Right ventricle myocardium inferior (tissue), 1 donor: ENCODE measurements around the gene RFX7. TPM values are rescaled to one million over a fixed set of nuclear protein-coding genes. Genes with fewer than 3 reads are reported as not detected.
A peak's percentile ranks its signal among the peaks of the same experiment; 100 is the strongest.
"Not testable (repeated sequence)": the region's sequence is repeated elsewhere in the genome, so short reads cannot be mapped to it uniquely, and the experiment has no call there.

Source experiments
- ATAC-seq: fragments of 200-7000 bp; cut with Tn5 transposase; one replicate; pipeline ENCODE4 v1.9.1; 2020; ENCODE audit warnings: mild to moderate bottlenecking, moderate library complexity
- DNase-seq: peaks from one replicate; pipeline ENCODE4 v3.0.0; 2021; ENCODE audit errors: missing footprints
- intact Hi-C: fragments of 100-400 bp; cut with DNase I; formaldehyde crosslinking; loops from one replicate; pipeline ENCODE4 v1.11.0; 2022
- total RNA-seq: library from RNA; stranded (reverse); fragmentation: NEBNext Ultra II Directional; extraction: Animal tissue kit (Norgen Biotek cat#: 25700); gene quantifications from one replicate; pipeline ENCODE4 v1.2.1, GENCODE V29; 2021
- donor health status: DM: no; HTN: yes; CAD: no; lungs with severe emphysema.

RFX7 gene
- total RNA-seq, 1 donor from 2014 or later = 5.8 TPM

DNA sequence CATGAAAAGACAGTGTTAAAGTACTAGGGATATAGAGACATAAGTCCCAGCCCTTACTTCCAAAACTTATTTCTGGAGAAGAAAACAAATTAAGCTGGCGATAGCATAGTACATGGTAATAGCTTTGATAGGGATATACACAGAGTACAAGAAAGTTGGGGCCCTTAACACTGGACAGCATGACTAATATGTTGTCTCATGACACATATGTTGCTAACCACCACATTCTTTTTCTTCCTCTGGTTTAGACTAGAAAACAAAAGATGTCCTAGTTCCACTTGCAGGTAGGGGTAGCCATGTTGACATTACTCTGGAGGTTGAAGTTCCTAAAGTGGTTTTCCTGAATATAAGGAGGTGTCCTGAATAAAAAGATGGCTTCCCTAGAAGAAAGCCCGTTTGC, 75.3 kb downstream of the RFX7 start:
- ATAC-seq (no peak), DNase-seq (no peak)
- intact Hi-C loops = no loop called here

DNA sequence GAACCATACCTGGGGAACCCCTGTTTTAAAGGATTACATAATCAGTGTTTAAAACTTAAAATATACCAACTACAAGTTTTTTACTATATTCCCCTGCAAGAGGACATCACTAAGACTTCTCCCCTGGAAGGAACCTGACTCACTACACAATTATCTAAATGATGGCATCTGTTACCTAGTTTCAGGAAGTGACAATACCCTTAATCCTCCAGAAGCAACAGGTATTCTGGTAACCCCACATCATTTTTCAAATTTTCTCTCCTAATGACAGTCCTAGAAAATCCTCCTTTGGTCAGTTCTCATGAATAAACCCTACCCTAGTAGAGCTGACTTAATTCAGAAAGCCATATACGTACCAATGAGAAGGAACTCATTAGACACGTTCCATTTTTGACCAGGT, 78.4 kb downstream of the RFX7 start:
- no peak for ATAC-seq
- no peak for DNase-seq
- intact Hi-C loops = no loop called here

DNA sequence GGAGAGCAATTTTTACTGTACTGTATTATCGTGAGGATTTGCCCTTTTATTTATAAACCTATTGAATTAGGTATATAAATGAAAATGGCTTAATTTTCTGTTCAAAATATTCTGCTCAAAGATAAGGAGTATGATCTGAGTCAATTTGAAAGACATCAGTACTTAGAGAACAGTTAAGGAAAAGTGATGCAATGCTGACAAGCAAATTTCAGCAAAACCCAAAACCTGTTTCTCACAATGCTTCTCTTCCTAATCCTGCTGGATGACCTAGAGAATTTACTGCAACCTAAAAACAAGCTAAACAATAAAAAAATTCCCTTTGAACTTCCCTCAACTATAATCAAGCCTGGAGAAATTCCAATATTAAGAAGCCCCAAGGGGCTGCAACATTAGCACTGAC, 82.7 kb downstream of the RFX7 start:
- intact Hi-C loops = no loop called here
- no peak for DNase-seq
- no peak for ATAC-seq

DNA sequence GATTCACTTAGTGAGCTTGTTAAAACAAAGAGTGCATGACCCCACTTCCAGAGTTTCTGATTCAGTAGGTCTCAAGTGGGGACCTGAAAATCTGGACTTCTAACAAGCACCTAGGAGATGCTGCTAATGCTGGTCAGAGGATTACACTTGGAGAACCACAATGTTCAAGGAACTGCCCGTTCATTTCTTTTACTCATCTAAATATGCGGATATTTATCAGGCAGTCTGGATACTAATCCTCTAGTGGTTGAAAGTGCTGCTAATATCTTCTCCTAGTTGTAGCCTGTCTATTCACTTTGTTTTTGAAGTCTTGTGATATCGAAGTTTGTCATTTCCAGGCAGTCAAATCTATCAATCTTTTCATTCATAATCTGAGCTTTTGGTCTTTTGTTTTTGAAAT, 86.8 kb downstream of the RFX7 start:
- intact Hi-C loops = no loop called here
- ATAC-seq = no peak
- no peak for DNase-seq

DNA sequence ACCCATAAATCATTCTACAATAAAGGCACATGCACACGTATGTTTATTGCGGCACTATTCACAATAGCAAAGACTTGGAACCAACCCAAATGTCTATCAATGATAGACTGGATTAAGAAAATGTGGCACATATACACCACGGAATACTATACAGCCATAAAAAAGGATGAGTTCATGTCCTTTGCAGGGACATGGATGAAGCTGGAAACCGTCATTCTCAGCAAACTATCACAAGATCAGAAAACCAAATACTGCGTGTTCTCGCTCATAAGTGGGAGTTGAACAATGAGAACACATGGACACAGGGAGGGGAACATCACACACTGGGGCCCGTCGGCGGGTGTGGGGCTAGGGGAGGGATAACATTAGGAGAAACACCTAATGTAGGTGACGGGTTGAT, 88.4 kb downstream of the RFX7 start:
- intact Hi-C loops, DNase-seq: not testable (repeated sequence)

DNA sequence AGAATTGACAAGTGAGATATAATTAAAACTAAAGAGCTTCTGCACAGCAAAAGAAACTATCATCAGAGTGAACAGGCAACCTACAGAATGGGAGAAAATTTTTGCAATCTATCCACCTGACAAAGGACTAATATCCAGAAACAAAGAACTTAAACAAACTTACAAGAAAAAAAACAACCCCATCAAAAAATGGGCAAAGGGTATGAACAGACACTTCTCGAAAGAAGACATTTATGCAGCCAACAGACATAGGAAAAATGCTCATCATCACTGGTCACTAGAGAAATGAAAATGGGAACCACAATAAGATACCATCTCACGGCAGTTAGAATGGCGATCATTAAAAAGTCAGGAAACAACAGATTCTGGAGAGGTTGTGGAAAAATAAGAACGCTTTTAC, 88.9 kb downstream of the RFX7 start:
- DNase-seq, intact Hi-C loops, ATAC-seq: not testable (repeated sequence)

More for the DNA sequence above, 88.4 kb downstream of the RFX7 start:
- not testable (repeated sequence) for ATAC-seq

DNA sequence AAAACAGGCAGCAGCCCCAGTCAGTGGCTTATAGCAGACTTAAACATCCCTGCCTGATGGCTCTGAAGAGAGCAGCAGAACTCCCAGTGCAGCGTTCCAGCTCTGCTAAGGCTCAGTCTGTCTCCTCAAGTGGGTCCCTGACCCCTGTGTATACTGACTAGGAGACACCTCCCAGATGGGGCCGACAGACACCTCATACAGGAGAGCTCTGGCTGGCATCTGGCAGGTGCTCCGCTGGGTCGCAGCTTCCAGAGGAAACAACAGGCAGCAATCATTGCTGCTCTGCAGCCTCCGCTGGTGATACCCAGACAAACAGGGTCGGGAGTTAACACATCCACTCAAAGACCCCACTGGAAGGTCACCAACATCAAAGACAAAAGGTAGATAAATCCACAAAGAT, 93.5 kb downstream of the RFX7 start:
- ATAC-seq (no peak), DNase-seq (no peak)
- intact Hi-C loops = no loop called here

GRCh38 chr15:56148064-56148463, 95.6 kb downstream of the RFX7 start:
- ATAC-seq (no peak), DNase-seq (no peak)
- intact Hi-C loops = no loop called here

DNA sequence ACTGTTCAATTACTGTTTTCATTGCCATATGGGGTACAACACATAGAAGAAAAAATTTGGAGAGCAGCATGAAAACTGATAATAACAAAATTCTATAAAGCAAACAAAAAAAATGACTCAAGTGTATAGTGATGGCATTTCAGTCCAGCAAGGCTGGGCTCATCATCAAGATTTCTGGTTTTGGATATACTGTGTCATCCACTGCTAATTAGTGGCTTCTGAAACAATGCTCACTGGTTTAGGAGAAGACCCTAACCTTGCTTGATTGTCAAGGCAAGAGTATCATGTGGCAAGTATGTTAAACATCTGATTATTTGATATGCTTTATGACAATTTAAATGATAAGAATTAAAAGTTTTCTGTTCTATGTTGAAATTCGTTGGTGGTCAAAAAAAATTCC, 96.9 kb downstream of the RFX7 start:
- no peak for ATAC-seq
- intact Hi-C loops = no loop called here
- DNase-seq = no peak

DNA sequence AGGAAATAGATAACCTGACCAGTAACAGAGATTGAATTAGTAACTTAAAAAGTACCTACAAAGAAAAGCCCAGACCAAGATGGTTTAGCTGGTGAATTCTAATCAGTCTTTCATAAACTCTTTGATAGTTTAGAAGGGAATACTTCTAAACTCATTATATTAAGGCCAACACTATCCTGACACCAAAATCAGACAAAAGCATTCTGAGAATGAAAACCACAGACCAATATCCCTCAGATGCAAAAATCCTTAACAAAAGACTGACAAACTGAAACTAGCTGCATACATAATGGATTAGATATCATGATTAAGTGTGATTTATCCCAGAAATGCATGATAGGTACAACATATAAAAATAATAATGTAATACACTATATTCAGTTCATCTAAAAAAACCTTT, 115.6 kb downstream of the RFX7 start:
- intact Hi-C loops = no loop called here
- DNase-seq (no peak), ATAC-seq (no peak)

DNA sequence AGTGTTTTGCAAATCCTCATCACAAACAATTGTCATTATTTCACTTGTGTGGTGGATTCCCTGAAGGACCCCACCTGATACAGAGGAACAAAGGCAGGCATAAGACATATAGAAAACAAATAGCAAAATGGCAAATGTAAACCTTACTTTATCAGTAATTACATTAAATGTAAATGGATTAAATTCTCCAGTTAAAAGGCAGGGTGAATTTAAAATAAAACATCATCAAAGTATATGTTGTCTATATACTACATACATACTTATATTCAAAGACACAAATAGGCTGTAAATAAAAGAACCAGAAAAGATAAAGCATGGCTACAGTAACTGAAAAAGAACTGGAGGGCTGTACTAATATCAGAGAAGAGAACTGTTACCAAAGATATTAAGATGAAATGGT, 117.3 kb downstream of the RFX7 start:
- DNase-seq (no peak), ATAC-seq (no peak)
- intact Hi-C loops = no loop called here

- ATAC-seq = no peak
- DNase-seq = no peak
- intact Hi-C loops = no loop called here
These were observed 119.3 kb downstream of the RFX7 start for GRCh38 chr15:56124391-56124790.

DNA sequence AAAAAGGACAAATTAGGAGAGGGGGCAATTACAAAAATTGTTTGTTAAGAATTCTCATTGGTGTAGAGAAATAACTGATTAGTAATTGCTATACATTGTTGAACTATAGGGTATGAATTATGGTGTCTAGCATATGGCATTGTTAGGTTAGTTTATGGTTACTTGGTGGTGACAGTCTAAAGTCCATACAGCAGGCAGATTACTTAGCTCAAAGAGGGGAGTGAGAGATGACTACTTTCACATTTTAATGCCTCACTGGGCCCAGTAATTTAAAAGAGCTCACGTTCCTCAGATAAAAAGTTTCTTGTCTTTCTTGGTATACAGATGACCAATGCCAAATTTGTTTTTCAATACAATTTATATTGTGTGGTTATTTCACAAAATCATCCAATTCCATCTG, 137.8 kb downstream of the RFX7 start:
- DNase-seq (no peak), ATAC-seq (no peak)
- intact Hi-C loops = no loop called here

GRCh38 chr15:56102441-56102840, 141.2 kb downstream of the RFX7 start:
- intact Hi-C loops = loop anchor here (5.0 kb wide), 1 partner anchor 140 kb away; the partner anchor contains the start of gene RFX7
- peak; percentile 69 for ATAC-seq
- no peak for DNase-seq

DNA sequence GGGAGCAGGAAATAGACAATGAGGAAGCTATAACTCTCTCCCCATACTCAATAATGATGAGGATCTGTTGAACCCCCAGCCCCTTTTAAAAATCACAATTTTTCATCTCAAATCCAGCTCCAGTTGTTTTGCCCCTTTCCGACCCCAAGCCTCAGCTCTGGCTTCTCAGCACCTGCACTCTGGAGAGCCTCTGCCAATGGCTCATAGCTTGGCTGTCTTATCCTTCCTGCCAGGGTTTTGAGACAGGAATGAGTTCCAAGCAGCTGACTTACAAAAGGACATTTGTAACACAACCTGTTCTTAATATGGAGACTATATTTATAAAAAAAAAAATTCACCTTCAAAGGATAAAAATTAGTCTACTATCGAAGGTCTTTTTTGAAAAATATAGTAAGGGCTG, 144.4 kb downstream of the RFX7 start:
- peak; percentile 56 for ATAC-seq
- intact Hi-C loops = no loop called here

DNA sequence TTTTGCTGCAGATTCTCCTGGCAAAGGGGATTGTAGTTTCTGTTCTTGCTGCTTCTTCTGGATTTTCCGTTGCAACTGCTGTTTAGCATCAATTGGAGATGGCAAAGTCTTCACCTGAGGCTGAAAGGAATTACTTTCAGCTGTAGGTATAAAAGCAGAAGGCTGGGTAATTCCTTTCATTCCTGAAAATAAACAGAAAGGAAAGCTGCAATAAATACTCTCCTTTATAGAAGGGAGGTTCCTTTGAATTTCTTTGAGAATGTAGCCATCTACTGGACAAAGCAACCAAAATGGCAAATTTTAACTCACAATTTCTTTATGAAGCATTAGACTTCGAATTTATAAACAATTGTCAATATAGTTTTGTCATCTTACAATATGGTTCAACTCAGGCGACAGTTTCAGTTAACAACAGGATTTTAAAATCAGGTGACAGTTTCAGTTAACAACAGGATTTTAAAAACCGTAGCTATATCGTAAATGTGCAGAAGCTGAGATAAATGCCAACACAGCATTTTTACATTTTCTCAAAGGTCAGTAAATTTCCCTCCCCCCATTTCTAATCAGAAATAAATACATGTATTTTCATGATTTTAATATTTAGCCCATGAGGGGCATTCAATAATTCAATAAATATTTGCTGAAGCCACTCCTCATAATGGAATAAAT, 145.3 kb downstream of the RFX7 start:
- DNase-seq (no peak), ATAC-seq (no peak)
- intact Hi-C loops = no loop called here

More for the DNA sequence above, 144.4 kb downstream of the RFX7 start:
- DNase-seq = no peak

DNA sequence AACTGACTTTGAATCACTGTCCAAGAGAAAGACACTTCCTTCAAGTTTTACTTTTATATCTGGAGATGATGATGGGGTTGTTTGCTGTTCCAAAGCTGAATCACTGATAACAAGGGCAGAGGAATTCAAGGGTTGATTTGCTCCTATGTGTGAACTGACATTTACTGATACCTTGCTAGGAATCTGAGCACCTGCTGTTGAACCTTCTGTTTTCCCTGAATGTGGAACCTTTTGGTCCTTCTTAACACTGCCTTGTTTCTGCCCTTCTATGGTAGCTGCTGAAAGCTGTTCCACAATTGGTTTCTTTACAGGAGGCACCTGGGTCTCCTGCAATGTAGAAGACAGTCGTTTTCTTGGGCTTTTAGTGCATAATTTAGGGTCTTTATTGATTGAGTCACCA, 148.3 kb downstream of the RFX7 start:
- intact Hi-C loops = no loop called here
- DNase-seq (no peak), ATAC-seq (no peak)

DNA sequence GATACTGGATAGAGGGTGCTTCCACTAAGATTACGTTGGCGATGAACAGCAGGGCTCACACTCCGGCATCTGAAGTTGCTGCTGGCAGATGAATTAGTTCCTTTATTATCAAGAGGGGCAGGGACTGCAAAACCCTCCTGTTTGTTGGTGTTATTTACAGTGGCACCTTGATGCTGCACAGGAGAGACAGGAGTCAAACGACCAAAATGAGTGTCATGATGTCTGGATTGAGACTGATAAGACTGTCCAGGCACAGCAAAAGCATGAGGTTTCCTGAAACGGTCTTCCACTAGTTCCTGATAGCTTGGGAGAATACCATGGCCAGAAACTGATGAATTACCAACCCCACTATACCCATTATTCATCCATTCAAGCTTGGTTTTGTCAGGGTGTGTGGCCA, 149.5 kb downstream of the RFX7 start:
- DNase-seq = no peak
- intact Hi-C loops = no loop called here
- no peak for ATAC-seq

- no peak for ATAC-seq
- DNase-seq = no peak
- intact Hi-C loops = no loop called here
These were observed 155.3 kb downstream of the RFX7 start for GRCh38 chr15:56088389-56088788.

GRCh38 chr15:56086566-56086965, 157.1 kb downstream of the RFX7 start:
- DNase-seq (no peak), ATAC-seq (no peak)
- intact Hi-C loops = no loop called here

DNA sequence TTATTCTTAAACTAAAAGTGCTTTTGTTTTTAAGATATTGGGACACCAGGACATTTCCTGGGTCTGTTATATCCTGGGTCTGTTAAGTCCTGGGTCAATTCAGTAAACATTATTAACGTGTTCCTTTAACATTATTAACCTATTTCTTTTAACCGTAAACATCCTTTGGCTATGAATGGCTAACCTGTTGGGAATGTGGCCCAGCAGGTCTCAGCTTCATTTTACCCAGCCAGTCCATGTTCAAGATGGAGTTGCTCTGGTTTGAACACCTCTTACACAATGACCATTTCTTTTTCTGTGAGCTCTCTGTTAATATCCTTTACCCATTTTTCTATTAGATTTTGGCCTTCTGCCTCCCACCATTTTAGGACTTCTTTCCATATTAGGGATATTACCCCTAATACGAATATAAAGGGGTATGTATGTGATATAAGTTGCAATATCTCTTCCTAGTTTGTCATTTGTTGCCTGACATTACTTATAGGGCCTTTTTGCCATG, 161.4 kb downstream of the RFX7 start:
- no peak for DNase-seq
- no peak for ATAC-seq
- intact Hi-C loops = no loop called here
